ENCODE measurements around the gene FKBP15. TPM values are rescaled to one million over a fixed set of nuclear protein-coding genes. Genes with fewer than 3 reads are reported as not detected.
"Not testable (repeated sequence)": the region's sequence is repeated elsewhere in the genome, so short reads cannot be mapped to it uniquely, and the experiment has no call there.

The FKBP15 gene
- total RNA-seq, 8 experiments from 2014 or later = 12.8 to 28.1 (median 19.7) TPM

GRCh38 chr9:113125386-113126035 is 95.6 kb downstream of the FKBP15 start:
- Histone ChIP-seq H3K4me1 (replicated peaks in 1 of 2) (no peaks in the 10 kb centered on the region), H3K4me3 (no peak overlapping the region), H3K27ac (no peak overlapping the region)
- WGBS, 10 experiments = 0 to 73% (median 38%) methylated on average over 1 to 4 of the region's 4 CpGs
- ATAC-seq (replicated peaks in 6 of 8) = no peak
- in situ Hi-C loops (cut with MboI; ENCODE audit: low pct_unique_long_range_greater_than_20kb in 2 of 9, low sequenced_read_pairs in 9 of 9, unreplicated experiment in 9 of 9) = loop anchor here in 1 of 9 experiments (25.0 kb wide), 1 partner anchor 163 kb away; no protein-coding TSS in a partner anchor

- H3K4me3 ChIP-seq; ATAC-seq (replicated peaks in 6 of 8); in situ Hi-C loops (cut with MboI; ENCODE audit: low pct_unique_long_range_greater_than_20kb in 2 of 9, low sequenced_read_pairs in 9 of 9, unreplicated experiment in 9 of 9); H3K4me1 ChIP-seq (replicated peaks in 1 of 2); H3K27ac ChIP-seq: not testable (repeated sequence)
- WGBS, 10 experiments = no CpG with 5 or more reads among the region's 6 CpGs
Measured at GRCh38 chr9:113118829-113119228, 102.2 kb downstream of the FKBP15 start.

Other genes starting within 250 kb of the FKBP15 start
- 10 to 100 TPM in 1 of 8 experiments, 1 to 10 TPM in 4, under 1 TPM in 3; 0.14 to 10.0 (median 1.2) TPM for gene ZNF883, start 209.1 kb downstream of the FKBP15 start, total RNA-seq
- 10 to 100 TPM in 4 of 8 experiments, 1 to 10 TPM in 4; 1.1 to 15.2 (median 7.7) TPM for gene ZFP37, start 164.6 kb downstream of the FKBP15 start, total RNA-seq
- gene SLC31A2, start 70.3 kb downstream of the FKBP15 start, total RNA-seq = 10 to 100 TPM in 1 of 8 experiments, 1 to 10 TPM in 4, under 1 TPM in 3; 0.87 to 10.1 (median 1.7) TPM
- gene SLC31A1, start 267 bp upstream of the FKBP15 start, total RNA-seq = 10 to 100 TPM; 10.9 to 25.5 (median 18.7) TPM
- gene CDC26, start 54.3 kb upstream of the FKBP15 start, total RNA-seq = 10 to 100 TPM; 26.9 to 45.5 (median 30.9) TPM
- 10 to 100 TPM; 22.4 to 35.5 (median 27.6) TPM for gene PRPF4, start 54.4 kb upstream of the FKBP15 start, total RNA-seq
- 1 to 10 TPM in 2 of 8 experiments, under 1 TPM in 5, not detected in 1; 0.14 to 1.6 (median 0.29) TPM for gene RNF183, start 82.1 kb upstream of the FKBP15 start, total RNA-seq
- gene WDR31, start 119.0 kb upstream of the FKBP15 start, total RNA-seq = 1 to 10 TPM in 7 of 8 experiments, under 1 TPM in 1; 0.76 to 5.8 (median 3.3) TPM
- under 1 TPM in 6 of 8 experiments, not detected in 2; 0.05 to 0.43 (median 0.27) TPM for gene BSPRY, start 128.3 kb upstream of the FKBP15 start, total RNA-seq
- gene HDHD3, start 155.7 kb upstream of the FKBP15 start, total RNA-seq = 10 to 100 TPM in 3 of 8 experiments, 1 to 10 TPM in 5; 6.3 to 15.1 (median 9.0) TPM
- 10 to 100 TPM; 10.2 to 21.9 (median 17.0) TPM for gene ALAD, start 180.0 kb upstream of the FKBP15 start, total RNA-seq
- gene POLE3, start 189.4 kb upstream of the FKBP15 start, total RNA-seq = 10 to 100 TPM; 42.0 to 66.7 (median 50.2) TPM
- gene C9orf43, start 189.5 kb upstream of the FKBP15 start, total RNA-seq = 1 to 10 TPM in 4 of 8 experiments, under 1 TPM in 4; 0.54 to 2.4 (median 1.1) TPM
- gene RGS3, start 242.4 kb upstream of the FKBP15 start, total RNA-seq = 10 to 100 TPM in 7 of 8 experiments, 1 to 10 TPM in 1; 5.7 to 82.3 (median 50.6) TPM

Data from motor neuron (in vitro differentiated cells).